ENCODE data around the gene SAMSN1. TPM values are rescaled to one million over a fixed set of nuclear protein-coding genes. Genes with fewer than 3 reads are reported as not detected.

Gene SAMSN1
- total and polyA plus RNA-seq, 10 donors, result 24.8 to 79.2 (median 47.1) TPM

- H3K9me3 ChIP-seq, result no peaks in the 10 kb centered on the region
- H3K4me3 ChIP-seq, result no peak overlapping the region
- no peaks in the 10 kb centered on the region for H3K36me3 ChIP-seq
- no peaks in the 10 kb centered on the region for H3K27me3 ChIP-seq (replicated peaks in 1 of 7)
- H3K4me1 ChIP-seq, result peaks cover 0 to 14% (median 0%) of the 10 kb centered on the region in 6 donors
- intact Hi-C loops (cut with DNase I; ENCODE audit: low total_unique reads), result no loop called here
- no peak for TF ChIP-seq CTCF (IDR thresholded peaks at IDR 0.05 in 8 of 11, conservative IDR thresholded peaks at IDR 0.05 in 3 of 11)
- TF ChIP-seq POLR2A (IDR thresholded peaks at IDR 0.05), result no peak
- no peak for TF ChIP-seq POLR2AphosphoS5 (IDR thresholded peaks at IDR 0.05)
- no peak for DNase-seq
- 85 to 95% (median 89%) methylated on average over 2 of the region's 2 CpGs for WGBS, 5 donors
- H3K27ac ChIP-seq, result no peak overlapping the region
Measured at GRCh38 chr21:14451546-14451945, 94.6 kb downstream of the SAMSN1 start.

- intact Hi-C loops (cut with DNase I; ENCODE audit: low total_unique reads), result no loop called here
Measured at GRCh38 chr21:14448784-14449183, 97.3 kb downstream of the SAMSN1 start.

GRCh38 chr21:14438211-14438610 is 107.9 kb downstream of the SAMSN1 start:
- H3K36me3 ChIP-seq, result no peaks in the 10 kb centered on the region
- no peak overlapping the region for H3K4me3 ChIP-seq
- no peak for TF ChIP-seq POLR2A (IDR thresholded peaks at IDR 0.05)
- TF ChIP-seq CTCF (IDR thresholded peaks at IDR 0.05 in 8 of 11, conservative IDR thresholded peaks at IDR 0.05 in 3 of 11), result no peak
- no peak for TF ChIP-seq POLR2AphosphoS5 (IDR thresholded peaks at IDR 0.05)
- no peak for DNase-seq
- no peaks in the 10 kb centered on the region for H3K27me3 ChIP-seq (replicated peaks in 1 of 7)
- H3K9me3 ChIP-seq, result peaks cover 0 to 14% (median 0%) of the 10 kb centered on the region in 8 donors
- WGBS, 5 donors, result 57 to 84% (median 67%) methylated on average over 4 of the region's 4 CpGs
- intact Hi-C loops (cut with DNase I; ENCODE audit: low total_unique reads), result no loop called here
- peak overlapping the region in 1 of 8 donors; percentile 24 for H3K27ac ChIP-seq
- H3K4me1 ChIP-seq, result no peaks in the 10 kb centered on the region

More at GRCh38 chr21:14448784-14449183, 97.3 kb downstream of the SAMSN1 start:
- Histone ChIP-seq H3K4me3 (no peak overlapping the region), H3K4me1 (peaks cover 0 to 8% (median 0%) of the 10 kb centered on the region in 6 donors), H3K27me3 (replicated peaks in 1 of 7) (no peaks in the 10 kb centered on the region), H3K36me3 (no peaks in the 10 kb centered on the region), H3K9me3 (no peaks in the 10 kb centered on the region), H3K27ac (no peak overlapping the region)
- 74 to 92% (median 79%) methylated on average over 1 of the region's 1 CpG for WGBS, 5 donors
- no peak for DNase-seq
- TF ChIP-seq CTCF (IDR thresholded peaks at IDR 0.05 in 8 of 11, conservative IDR thresholded peaks at IDR 0.05 in 3 of 11) (no peak), POLR2AphosphoS5 (IDR thresholded peaks at IDR 0.05) (no peak), POLR2A (IDR thresholded peaks at IDR 0.05) (no peak)

- intact Hi-C loops (cut with DNase I; ENCODE audit: low total_unique reads), result no loop called here
- Histone ChIP-seq H3K4me3 (no peak overlapping the region), H3K27me3 (replicated peaks in 1 of 7) (no peaks in the 10 kb centered on the region), H3K36me3 (no peaks in the 10 kb centered on the region), H3K27ac (no peak overlapping the region), H3K9me3 (peaks cover 0 to 14% (median 0%) of the 10 kb centered on the region in 8 donors), H3K4me1 (no peaks in the 10 kb centered on the region)
- TF ChIP-seq POLR2A (IDR thresholded peaks at IDR 0.05) (no peak), POLR2AphosphoS5 (IDR thresholded peaks at IDR 0.05) (no peak), CTCF (IDR thresholded peaks at IDR 0.05 in 8 of 11, conservative IDR thresholded peaks at IDR 0.05 in 3 of 11) (no peak)
- 33 to 88% (median 55%) methylated on average over 1 of the region's 1 CpG for WGBS, 5 donors
- DNase-seq, result no peak
Measured at GRCh38 chr21:14435423-14435822, 110.7 kb downstream of the SAMSN1 start.

Other genes with a start within 250 kb of the SAMSN1 start
- 10 to 100 TPM; 18.3 to 37.1 (median 23.4) TPM for gene HSPA13, start 163.2 kb downstream of the SAMSN1 start, total RNA-seq
- gene HSPA13, start 163.2 kb downstream of the SAMSN1 start, polyA plus RNA-seq, result 1 to 10 TPM; 3.4 to 4.9 (median 4.9) TPM